ENCODE results near the gene GON4L.
"Not testable (repeated sequence)": the region's sequence is repeated elsewhere in the genome, so short reads cannot be mapped to it uniquely, and the experiment has no call there.

Gene GON4L

DNA sequence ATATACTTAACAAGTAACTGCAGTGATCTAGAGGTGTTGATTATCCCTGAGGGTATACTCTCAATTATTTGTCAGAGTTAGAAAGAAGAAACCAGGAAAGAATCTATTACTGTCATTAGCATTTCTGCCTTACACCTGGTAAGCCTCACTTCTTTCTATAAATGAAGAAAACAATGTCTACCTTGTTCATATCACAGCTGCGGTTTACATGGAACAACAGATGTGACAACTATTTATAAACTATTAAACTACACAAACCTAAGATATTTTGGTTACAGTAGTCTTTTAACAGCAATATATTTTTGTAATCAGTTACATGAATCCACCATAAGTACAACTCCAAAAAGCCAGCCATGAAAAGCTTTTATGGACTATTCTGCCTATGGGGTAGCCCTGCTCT, 40.7 kb downstream of the GON4L start:
- no peak for DNase-seq (ENCODE audit: low read depth in 2 of 2)

DNA sequence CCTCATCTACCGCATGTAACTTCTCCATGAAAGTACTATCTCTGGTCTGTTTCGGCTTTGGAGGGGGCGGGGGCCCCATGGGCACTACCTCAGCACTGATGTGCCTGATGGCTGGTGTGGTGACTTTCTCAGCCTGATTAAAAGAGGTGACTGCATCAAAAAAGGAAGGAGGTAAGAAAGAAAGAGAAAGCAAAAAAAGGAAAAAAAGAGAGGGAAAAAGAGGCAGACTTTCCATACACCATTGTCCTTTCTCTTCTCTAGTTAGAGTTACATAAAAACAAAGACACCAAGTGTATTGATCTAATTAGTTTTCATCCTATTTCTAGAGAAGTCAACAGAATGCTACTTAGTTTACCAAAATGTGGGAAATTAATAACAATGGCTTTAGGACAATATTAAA, 43.3 kb downstream of the GON4L start:
- DNase-seq (ENCODE audit: low read depth in 2 of 2), result no peak

GRCh38 chr1:155812878-155813277, 44.1 kb downstream of the GON4L start:
- DNase-seq (ENCODE audit: low read depth in 2 of 2), result no peak

- no peak for DNase-seq (ENCODE audit: low read depth in 2 of 2)
Observed at GRCh38 chr1:155809088-155809487, 47.9 kb downstream of the GON4L start.

GRCh38 chr1:155801149-155801548, 55.9 kb downstream of the GON4L start:
- no peak for DNase-seq (ENCODE audit: low read depth in 2 of 2)

DNA sequence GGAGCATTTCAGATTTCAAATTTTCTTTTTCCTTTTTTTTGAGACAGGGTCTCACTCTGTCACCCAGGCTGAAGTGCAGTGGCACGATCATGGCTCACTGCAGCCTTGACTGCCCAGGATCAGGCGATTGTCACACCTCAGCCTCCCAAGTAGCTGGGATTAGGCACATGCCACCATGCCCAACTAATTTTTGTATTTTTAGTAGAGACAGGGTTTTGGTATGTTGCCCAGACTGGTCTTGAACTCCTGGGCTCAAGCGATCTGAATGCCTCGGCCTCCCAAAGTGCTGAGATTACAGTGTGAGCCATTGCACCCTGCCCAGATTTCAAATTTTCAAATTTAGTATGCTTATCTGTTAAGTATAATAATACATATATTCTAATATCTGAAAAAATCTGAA, 61.4 kb downstream of the GON4L start:
- not testable (repeated sequence) for DNase-seq (ENCODE audit: low read depth in 2 of 2)

GRCh38 chr1:155794605-155795245, 62.3 kb downstream of the GON4L start:
- DNase-seq (ENCODE audit: low read depth in 2 of 2), result no peak

- DNase-seq (ENCODE audit: low read depth in 2 of 2), result no peak
Observed at GRCh38 chr1:155793213-155793612, 63.8 kb downstream of the GON4L start.

GRCh38 chr1:155777582-155777981, 79.4 kb downstream of the GON4L start:
- no peak for DNase-seq (ENCODE audit: low read depth in 2 of 2)

DNA sequence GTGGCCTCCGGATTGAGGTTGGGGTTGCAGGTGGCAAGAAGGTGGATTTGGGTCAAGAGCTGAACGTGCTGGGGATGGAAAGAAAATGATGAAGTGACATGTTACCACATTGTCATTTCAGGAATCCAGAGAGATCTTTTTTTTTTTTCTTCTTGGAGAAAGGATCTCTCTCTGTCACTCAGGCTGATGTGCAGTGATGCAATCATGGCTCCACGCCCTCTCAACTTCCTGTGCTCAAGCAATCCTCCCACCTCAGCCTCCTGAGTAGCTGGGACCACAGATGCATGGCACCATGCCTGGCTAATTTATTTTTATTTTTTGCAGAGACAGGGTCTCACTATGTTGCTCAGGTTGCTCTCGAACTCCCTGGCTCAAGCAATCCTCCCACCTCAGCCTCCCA, 80.6 kb downstream of the GON4L start:
- no peak for DNase-seq (ENCODE audit: low read depth in 2 of 2)

DNA sequence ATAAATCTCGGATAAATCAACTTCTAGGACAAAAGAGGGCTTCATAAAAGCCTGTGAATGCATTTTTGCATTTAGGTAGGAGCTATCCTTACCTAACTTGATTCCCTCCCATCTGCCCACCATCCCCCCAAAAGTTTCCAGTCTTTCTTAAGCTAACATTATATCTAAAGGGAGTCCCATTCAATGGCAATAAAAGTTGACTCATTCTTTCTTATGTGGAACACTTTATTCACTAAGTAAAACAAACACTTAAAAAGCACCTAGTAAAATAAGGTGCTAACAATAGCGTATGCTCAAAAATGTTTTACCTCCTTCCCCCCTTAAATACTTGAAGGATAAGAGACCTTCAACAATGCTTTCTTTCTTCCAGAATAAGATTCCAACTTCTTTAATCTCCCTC, 83.8 kb downstream of the GON4L start:
- no peak for DNase-seq (ENCODE audit: low read depth in 2 of 2)

DNA sequence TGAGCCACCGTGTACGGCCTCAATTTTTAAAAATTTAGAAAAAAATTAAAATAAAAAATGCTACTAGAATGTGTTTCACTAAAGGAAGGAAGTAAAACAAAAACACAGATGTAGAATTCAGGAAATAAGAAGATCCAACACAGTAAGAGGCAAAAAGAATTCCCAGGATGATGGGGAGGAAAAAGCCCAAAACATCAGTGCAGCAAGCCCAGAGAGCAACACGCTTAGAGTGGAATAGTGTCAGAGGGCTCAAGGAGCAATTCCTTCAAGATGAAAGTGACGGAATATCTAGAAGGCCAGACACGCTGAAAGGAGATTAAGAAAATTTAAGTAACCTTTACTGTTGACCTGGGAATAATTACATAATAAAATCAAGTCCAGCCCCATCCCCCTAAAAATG, 87.8 kb downstream of the GON4L start:
- no peak for DNase-seq (ENCODE audit: low read depth in 2 of 2)

DNA sequence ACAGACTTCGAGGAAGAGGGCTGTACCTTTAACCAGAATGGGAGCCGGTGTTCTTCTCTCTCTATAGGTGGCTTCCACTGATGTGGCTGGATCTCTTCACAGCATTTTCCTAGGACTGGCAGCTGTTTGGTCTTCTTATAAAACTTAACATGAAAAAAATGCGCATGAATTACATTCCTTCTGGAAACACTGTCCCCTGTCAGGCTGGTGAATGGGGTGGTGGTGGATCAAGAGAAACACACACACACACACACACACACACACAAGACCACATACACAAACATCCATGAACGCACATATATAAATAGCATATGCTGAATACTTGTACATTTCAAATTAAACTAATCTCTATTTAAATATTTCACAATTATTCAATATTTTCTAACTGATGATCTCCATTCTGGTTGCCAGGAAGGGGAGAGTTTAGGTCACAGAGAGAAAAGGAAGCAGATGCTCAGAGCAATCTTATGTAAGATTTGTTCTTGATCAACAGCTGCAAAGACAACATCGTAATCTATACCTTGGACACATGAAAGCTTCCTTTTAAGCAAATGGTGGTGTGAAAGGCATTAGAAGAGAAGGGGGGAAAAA, 89.5 kb downstream of the GON4L start:
- not testable (repeated sequence) for DNase-seq (ENCODE audit: low read depth in 2 of 2)

- not testable (repeated sequence) for DNase-seq (ENCODE audit: low read depth in 2 of 2)
Observed at GRCh38 chr1:155763989-155764388, 93.0 kb downstream of the GON4L start.

- DNase-seq (ENCODE audit: low read depth in 2 of 2), result not testable (repeated sequence)
Observed at GRCh38 chr1:155763090-155763815, 93.8 kb downstream of the GON4L start.

DNA sequence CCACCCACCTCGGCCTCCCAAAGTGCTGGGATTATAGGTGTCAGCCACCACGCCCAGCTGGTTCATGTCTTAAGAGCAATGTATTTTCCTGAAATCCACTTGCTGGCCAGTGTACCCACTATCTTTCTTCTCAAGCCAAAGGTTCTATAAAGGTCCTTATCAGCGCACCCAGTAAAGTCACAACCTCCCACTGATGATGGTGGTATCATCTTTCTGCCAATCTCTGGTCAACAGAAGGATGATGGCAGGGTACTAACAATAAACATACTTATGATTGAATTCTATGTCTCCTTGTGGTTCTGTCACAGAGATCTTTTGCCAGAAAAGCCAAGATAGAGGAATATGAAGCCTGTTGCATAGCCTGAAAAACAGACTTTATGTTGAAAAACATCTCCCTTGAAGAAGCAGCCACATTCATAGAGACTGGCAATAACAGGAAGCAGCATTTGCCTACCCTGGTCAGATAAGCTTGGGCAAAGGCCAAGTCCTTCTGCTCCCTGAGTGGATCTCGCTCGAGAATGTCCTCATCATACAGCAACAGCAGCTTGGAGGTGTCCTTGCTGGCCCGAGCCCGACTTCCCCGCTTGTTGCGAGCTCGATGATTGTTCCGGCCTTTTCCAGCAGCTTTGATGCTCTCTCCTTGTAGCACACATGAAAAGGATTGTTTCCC, 95.1 kb downstream of the GON4L start:
- DNase-seq (ENCODE audit: low read depth in 2 of 2), result no peak

DNA sequence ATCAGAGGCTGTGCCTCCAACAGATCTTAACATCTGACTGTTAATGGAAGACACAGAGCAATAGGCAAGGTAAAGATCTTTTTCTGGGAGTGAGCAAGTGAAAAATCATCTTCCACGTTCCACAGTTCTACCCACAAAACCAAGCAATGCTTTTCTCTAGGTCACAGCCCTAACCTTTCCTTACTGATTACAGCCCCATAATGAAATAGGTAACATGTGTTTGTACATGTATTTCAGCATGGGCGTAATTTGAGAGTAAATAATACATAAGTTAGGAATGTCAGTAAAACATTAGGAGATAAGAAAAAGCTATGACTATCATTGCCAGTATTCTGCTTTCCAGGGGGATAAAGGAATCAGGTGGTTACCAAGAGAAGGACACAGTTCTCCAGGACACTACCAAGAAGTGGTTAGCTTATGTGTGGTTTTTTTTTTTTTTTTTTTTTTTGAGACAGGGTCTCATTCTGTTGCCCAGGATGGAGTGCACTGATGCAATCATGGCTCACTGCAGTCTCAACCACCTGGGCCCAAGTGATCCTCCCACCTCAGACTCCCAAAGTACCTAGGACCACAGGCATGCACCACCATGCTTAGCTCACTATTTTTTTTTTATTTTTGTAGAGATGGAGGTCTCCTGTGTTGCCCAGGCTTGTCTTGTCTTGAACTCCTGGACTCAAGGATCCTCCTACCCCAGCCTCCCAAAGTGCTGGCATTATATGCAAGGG, 96.1 kb downstream of the GON4L start:
- no peak for DNase-seq (ENCODE audit: low read depth in 2 of 2)

GRCh38 chr1:155759966-155760630, 96.9 kb downstream of the GON4L start:
- DNase-seq (ENCODE audit: low read depth in 2 of 2), result no peak

- DNase-seq (ENCODE audit: low read depth in 2 of 2), result not testable (repeated sequence)
Observed at GRCh38 chr1:155759017-155759416, 98.0 kb downstream of the GON4L start.

- not testable (repeated sequence) for DNase-seq (ENCODE audit: low read depth in 2 of 2)
Observed at GRCh38 chr1:155748141-155748540, 108.9 kb downstream of the GON4L start.

DNA sequence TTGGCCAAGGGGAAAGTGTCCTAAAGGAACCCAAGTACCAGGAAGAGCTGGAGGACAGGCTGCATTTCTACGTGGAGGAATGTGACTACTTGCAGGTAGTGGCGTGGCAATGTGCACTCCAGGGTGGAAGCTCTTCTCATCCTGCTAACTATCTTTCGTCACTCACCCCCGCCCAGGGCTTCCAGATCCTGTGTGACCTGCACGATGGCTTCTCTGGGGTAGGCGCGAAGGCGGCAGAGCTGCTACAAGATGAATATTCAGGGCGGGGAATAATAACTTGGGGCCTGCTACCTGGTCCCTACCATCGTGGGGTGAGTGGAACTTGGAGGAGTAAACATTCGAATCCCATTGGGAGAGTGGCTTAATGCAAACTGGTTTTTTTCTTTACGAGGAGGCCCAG, 109.4 kb downstream of the GON4L start:
- not testable (repeated sequence) for DNase-seq (ENCODE audit: low read depth in 2 of 2)

All from stimulated activated CD8-positive, alpha-beta memory T cell treated with anti-CD3 and anti-CD28 coated beads, Interleukin-2, amount 100 ng/mL, for 1 hour (primary cell).